Body of pancreas (tissue), 4 donors: ENCODE data around the gene SS18L1.

ENCODE experiments used
- POLR2A ChIP-seq, 3 donors: fragments of 450-650 bp; IDR thresholded peaks; one replicate each; pipeline ENCODE4 v1.6.1; 2016; ENCODE audit warnings: antibody characterized with exemption in 3 of 3, mild to moderate bottlenecking in 2 of 3
- TF ChIP-seq, protein P1 (sequence below), 7 experiments: fragments of 450-650 bp in 4 of 7; fragments of 200-600 bp in 3 of 7; sonication (generic) in 3 of 7; IDR thresholded peaks; one replicate each; pipeline ENCODE4 v1.5.1; 2016 to 2019; ENCODE audit warnings: antibody characterized with exemption in 7 of 7

DNA sequence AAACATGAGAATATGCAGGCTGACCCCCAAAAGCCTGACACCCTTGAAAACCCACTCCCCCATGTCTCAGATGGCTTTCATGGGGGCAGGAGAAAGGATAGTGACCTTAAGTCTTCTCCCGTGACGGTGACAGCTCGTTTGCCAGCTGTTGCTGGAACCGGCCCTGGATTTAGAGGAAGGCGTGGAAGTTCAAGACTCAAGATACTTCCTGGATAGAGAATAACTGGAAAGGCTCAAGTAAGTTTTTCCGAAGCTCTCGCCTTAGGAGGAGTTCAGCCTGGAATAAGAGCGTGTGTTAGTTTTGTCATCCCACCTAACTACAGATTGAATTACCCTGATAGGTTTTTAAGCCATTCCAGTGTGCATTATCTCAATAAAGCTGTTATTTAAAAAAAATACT, 27.7 kb downstream of the SS18L1 start:
- TF ChIP-seq, protein P1, sequence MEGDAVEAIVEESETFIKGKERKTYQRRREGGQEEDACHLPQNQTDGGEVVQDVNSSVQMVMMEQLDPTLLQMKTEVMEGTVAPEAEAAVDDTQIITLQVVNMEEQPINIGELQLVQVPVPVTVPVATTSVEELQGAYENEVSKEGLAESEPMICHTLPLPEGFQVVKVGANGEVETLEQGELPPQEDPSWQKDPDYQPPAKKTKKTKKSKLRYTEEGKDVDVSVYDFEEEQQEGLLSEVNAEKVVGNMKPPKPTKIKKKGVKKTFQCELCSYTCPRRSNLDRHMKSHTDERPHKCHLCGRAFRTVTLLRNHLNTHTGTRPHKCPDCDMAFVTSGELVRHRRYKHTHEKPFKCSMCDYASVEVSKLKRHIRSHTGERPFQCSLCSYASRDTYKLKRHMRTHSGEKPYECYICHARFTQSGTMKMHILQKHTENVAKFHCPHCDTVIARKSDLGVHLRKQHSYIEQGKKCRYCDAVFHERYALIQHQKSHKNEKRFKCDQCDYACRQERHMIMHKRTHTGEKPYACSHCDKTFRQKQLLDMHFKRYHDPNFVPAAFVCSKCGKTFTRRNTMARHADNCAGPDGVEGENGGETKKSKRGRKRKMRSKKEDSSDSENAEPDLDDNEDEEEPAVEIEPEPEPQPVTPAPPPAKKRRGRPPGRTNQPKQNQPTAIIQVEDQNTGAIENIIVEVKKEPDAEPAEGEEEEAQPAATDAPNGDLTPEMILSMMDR (IDR thresholded peaks at IDR 0.05), result no peak
- TF ChIP-seq POLR2A (IDR thresholded peaks at IDR 0.05), result no peak
